K562 (cell line): Measurements from ENCODE around the gene PIH1D1. TPM values are rescaled to one million over a fixed set of nuclear protein-coding genes. Genes with fewer than 3 reads are reported as not detected.

Experiments used
- ATF6 ChIP-seq: sonication (generic); formaldehyde crosslinking; IDR thresholded peaks from 2 replicates; pipeline ENCODE4 v1.4.0; 2020; ENCODE audit warnings: mild to moderate bottlenecking, missing genetic modification reagents
- CSDE1 ChIP-seq, 2 experiments: fragments of 450-650 bp; IDR thresholded peaks; 2 replicates each; pipeline ENCODE4 v1.6.1; 2016; ENCODE audit warnings: mild to moderate bottlenecking in 1 of 2
- CXXC5 ChIP-seq: fragments of 250-450 bp; sonication (Bioruptor Pico); IDR thresholded peaks from 2 replicates; pipeline ENCODE4 v1.8.0; 2022; ENCODE audit warnings: inconsistent platforms, mild to moderate bottlenecking, moderate library complexity
- ERF ChIP-seq: fragments of 450-650 bp; formaldehyde crosslinking; IDR thresholded peaks from 2 replicates; pipeline ENCODE4 v1.4.0; 2020; ENCODE audit warnings: mild to moderate bottlenecking, mixed read lengths
- HDGF ChIP-seq: fragments of 450-650 bp; IDR thresholded peaks from 2 replicates; pipeline ENCODE4 v1.6.1; 2016
- KLF6 ChIP-seq: fragments of 250-450 bp; sonication (Bioruptor Pico); IDR thresholded peaks from 2 replicates; pipeline ENCODE4 v1.4.0; 2020; ENCODE audit warnings: mild to moderate bottlenecking, moderate library complexity, borderline replicate concordance
- NR2C2 ChIP-seq, 2 experiments: fragments of 200-800 bp in 1 of 2; sonication (Bioruptor generic) in 1 of 2; sonication (generic) in 1 of 2; formaldehyde crosslinking in 1 of 2; IDR thresholded peaks; 2 replicates each; pipeline versions ENCODE4 v1.6.1 to v1.8.0; 2016 to 2022; ENCODE audit warnings: mild to moderate bottlenecking in 1 of 2, missing compliant biosample characterization in 1 of 2, missing genetic modification characterization in 1 of 2, missing genetic modification reagents in 1 of 2
- SLC30A9 ChIP-seq: fragments of 250-450 bp; sonication (Bioruptor Pico); IDR thresholded peaks from 2 replicates; pipeline ENCODE4 v1.8.0; 2022; ENCODE audit warnings: mild to moderate bottlenecking, moderate library complexity
- SMAD4 ChIP-seq: fragments of 250-450 bp; sonication (Bioruptor Pico); conservative IDR thresholded peaks from 2 replicates; pipeline ENCODE4 v1.8.0; 2021; ENCODE audit warnings: inconsistent platforms, mild to moderate bottlenecking, moderate library complexity
- SRSF3 ChIP-seq: fragments of 200-400 bp; formaldehyde crosslinking; IDR thresholded peaks from 2 replicates; pipeline ENCODE4 v1.6.1; 2016; ENCODE audit warnings: mild to moderate bottlenecking, low read length, moderate library complexity; ENCODE audit not compliant: insufficient read depth
- TCF15 ChIP-seq: fragments of 250-450 bp; sonication (Bioruptor Pico); IDR thresholded peaks from 2 replicates; pipeline ENCODE4 v1.8.0; 2022; ENCODE audit warnings: moderate library complexity, mild to moderate bottlenecking, inconsistent platforms
- ZKSCAN1 ChIP-seq: fragments of 150-350 bp; IDR thresholded peaks from 2 replicates; pipeline ENCODE4 v1.6.1; 2016; ENCODE audit warnings: low read depth, low read length
- polyA plus RNA-seq, 8 experiments: library from polyadenylated mRNA; depleted of rRNA in 4 of 8; stranded (reverse) in 5 of 8; unstranded in 3 of 8; fragments of >200 nt; fragmentation: Nextera tagmentation in 2 of 8; fragmentation: Illumina TruSeq in 1 of 8; extraction: Ambion mirVana in 2 of 8; extraction: Trizol in 1 of 8; gene quantifications; 2 replicates each; pipeline versions ENCODE4 v1.2.1 to v1.2.3, GENCODE V29; 2011 to 2014; ENCODE audit warnings: inconsistent platforms in 1 of 8, missing spikeins in 1 of 8
- total RNA-seq, 7 experiments: library from RNA; depleted of rRNA in 6 of 7; stranded (reverse); fragments of >200 nt in 6 of 7; fragmentation: Illumina TruSeq in 2 of 7; extraction: Trizol in 2 of 7; gene quantifications; 2 replicates each; pipeline versions ENCODE4 v1.2.1 to v1.2.3, GENCODE V29; 2011 to 2021; ENCODE audit warnings: low replicate concordance in 1 of 7
- TF ChIP-seq, protein P1 (sequence below): fragments of 200-800 bp; sonication (Bioruptor generic); IDR thresholded peaks from 2 replicates; pipeline ENCODE4 v1.6.1; 2016; ENCODE audit warnings: missing genetic modification characterization, missing compliant biosample characterization

Gene PIH1D1
- total and polyA plus RNA-seq, 9 of the 15 experiments (the other 6 are each of a cell fraction or from before 2014, with no cell fraction given): 26.5 to 224 (median 137) TPM

DNA sequence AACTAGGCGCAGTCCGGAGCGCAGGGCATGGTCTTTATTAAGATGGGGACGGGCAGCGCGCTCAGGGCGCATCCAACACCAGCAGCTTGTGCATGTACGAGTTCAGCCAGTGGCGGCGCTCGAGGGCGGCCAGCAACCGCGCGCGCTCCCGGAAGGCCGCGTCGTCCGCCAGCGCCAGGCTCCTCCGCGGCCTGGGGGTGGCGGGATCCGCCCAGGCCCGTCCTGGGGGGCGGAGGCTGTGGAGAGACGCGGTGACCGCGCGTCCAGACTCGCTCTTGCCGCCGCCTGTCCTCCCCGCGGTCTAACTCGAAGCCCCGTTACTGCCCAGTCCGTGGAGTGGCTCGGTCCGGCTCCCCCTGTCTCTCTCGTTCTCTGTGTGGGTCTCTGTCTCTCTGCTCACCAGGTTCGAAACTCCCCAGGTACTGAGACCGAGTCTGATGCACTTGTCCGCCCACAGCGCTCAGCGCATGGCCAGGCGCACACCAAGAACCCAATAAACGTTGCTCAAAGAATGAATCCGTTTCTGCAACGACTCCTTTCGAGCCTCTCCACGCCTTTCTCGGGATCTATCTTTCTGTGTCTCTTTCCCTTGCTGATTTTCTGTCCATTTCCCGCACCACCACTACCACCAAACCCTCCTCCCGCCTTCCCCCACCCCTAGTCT lies 29.1 kb downstream of the PIH1D1 start (continued):
- TF ChIP-seq NR2C2 (CRISPR knock-in tag; IDR thresholded peaks at IDR 0.05) (peak; percentile 71; the same call in 1 of the 2 replicates), NR2C2 (tag; IDR thresholded peaks at IDR 0.05) (no peak), TCF15 (CRISPR knock-in tag) (peak; percentile 51; the same call in 1 of the 2 replicates), CXXC5 (CRISPR knock-in tag) (peak; percentile 94), HDGF (peak; percentile 65; the same call in 1 of the 2 replicates), SLC30A9 (CRISPR knock-in tag) (no peak), ZKSCAN1 (0 out of 2 replicates have a peak, but pooled peaks have one; percentile 29), KLF6 (CRISPR knock-in tag) (peak; percentile 48; the same call in 1 of the 2 replicates), ATF6 (CRISPR knock-in tag) (peak; percentile 69; the same call in 1 of the 2 replicates), ERF (0 out of 2 replicates have a peak, but pooled peaks have one; percentile 52), SRSF3 (no peak), SMAD4 (CRISPR knock-in tag) (peak; percentile 86), CSDE1 (IDR thresholded peaks at IDR 0.05) (0 out of 4 replicates have a peak, but pooled peaks of 1 of the 2 experiments have one; percentile 29)
- TF ChIP-seq, protein P1, sequence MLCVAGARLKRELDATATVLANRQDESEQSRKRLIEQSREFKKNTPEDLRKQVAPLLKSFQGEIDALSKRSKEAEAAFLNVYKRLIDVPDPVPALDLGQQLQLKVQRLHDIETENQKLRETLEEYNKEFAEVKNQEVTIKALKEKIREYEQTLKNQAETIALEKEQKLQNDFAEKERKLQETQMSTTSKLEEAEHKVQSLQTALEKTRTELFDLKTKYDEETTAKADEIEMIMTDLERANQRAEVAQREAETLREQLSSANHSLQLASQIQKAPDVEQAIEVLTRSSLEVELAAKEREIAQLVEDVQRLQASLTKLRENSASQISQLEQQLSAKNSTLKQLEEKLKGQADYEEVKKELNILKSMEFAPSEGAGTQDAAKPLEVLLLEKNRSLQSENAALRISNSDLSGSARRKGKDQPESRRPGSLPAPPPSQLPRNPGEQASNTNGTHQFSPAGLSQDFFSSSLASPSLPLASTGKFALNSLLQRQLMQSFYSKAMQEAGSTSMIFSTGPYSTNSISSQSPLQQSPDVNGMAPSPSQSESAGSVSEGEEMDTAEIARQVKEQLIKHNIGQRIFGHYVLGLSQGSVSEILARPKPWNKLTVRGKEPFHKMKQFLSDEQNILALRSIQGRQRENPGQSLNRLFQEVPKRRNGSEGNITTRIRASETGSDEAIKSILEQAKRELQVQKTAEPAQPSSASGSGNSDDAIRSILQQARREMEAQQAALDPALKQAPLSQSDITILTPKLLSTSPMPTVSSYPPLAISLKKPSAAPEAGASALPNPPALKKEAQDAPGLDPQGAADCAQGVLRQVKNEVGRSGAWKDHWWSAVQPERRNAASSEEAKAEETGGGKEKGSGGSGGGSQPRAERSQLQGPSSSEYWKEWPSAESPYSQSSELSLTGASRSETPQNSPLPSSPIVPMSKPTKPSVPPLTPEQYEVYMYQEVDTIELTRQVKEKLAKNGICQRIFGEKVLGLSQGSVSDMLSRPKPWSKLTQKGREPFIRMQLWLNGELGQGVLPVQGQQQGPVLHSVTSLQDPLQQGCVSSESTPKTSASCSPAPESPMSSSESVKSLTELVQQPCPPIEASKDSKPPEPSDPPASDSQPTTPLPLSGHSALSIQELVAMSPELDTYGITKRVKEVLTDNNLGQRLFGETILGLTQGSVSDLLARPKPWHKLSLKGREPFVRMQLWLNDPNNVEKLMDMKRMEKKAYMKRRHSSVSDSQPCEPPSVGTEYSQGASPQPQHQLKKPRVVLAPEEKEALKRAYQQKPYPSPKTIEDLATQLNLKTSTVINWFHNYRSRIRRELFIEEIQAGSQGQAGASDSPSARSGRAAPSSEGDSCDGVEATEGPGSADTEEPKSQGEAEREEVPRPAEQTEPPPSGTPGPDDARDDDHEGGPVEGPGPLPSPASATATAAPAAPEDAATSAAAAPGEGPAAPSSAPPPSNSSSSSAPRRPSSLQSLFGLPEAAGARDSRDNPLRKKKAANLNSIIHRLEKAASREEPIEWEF (CRISPR knock-in tag): no peak
